H9 (cell line): ENCODE results near the gene ZNF385B. TPM values are rescaled to one million over a fixed set of nuclear protein-coding genes. Genes with fewer than 3 reads are reported as not detected.

ENCODE experiments used
- DNase-seq: peaks from one replicate; pipeline ENCODE4 v3.0.0-alpha.2; 2017
- H2AFZ ChIP-seq: one replicate; pipeline ENCODE4 v1.6.1; 2013; ENCODE audit warnings: mild to moderate bottlenecking, low read length, control low read depth, moderate library complexity
- H2AK5ac ChIP-seq: 2 replicates; pipeline ENCODE4 v1.6.1; 2013; ENCODE audit warnings: low read length, control low read depth, mixed read lengths; ENCODE audit not compliant: insufficient read length
- H2BK120ac ChIP-seq: one replicate; pipeline ENCODE4 v1.6.1; 2013; ENCODE audit warnings: low read depth, mild to moderate bottlenecking, low read length, control low read depth, inconsistent platforms; ENCODE audit not compliant: poor library complexity, severe bottlenecking
- H2BK12ac ChIP-seq: 2 replicates; pipeline ENCODE4 v1.6.1; 2013; ENCODE audit warnings: low read length, control low read depth, mixed read lengths, low read depth; ENCODE audit not compliant: insufficient read length
- H2BK15ac ChIP-seq: 2 replicates; pipeline ENCODE4 v1.6.1; 2013; ENCODE audit warnings: low read depth, low read length, control low read depth
- H2BK20ac ChIP-seq: one replicate; pipeline ENCODE4 v1.6.1; 2013; ENCODE audit warnings: low read depth, mild to moderate bottlenecking, low read length, control low read depth, inconsistent platforms; ENCODE audit not compliant: poor library complexity, severe bottlenecking
- H2BK5ac ChIP-seq: 2 replicates; pipeline ENCODE4 v1.6.1; 2013; ENCODE audit warnings: low read length, control low read depth, mixed read lengths; ENCODE audit not compliant: insufficient read length
- H3K14ac ChIP-seq: 2 replicates; pipeline ENCODE4 v1.6.1; 2013; ENCODE audit warnings: low read length, control low read depth; ENCODE audit not compliant: insufficient read depth
- H3K18ac ChIP-seq: 2 replicates; pipeline ENCODE4 v1.6.1; 2013; ENCODE audit warnings: low read depth, mild to moderate bottlenecking, mixed read lengths, low read length, control low read depth; ENCODE audit not compliant: insufficient read length
- H3K23ac ChIP-seq: 2 replicates; pipeline ENCODE4 v1.6.1; 2013; ENCODE audit warnings: low read length, control low read depth, mixed read lengths, low read depth; ENCODE audit not compliant: insufficient read length
- H3K23me2 ChIP-seq: 2 replicates; pipeline ENCODE4 v1.6.1; 2013; ENCODE audit warnings: low read depth, mild to moderate bottlenecking, mixed read lengths, low read length, control low read depth; ENCODE audit not compliant: insufficient read length, poor library complexity, severe bottlenecking
- H3K27ac ChIP-seq: 2 replicates; pipeline ENCODE4 v1.5.1; 2013; ENCODE audit warnings: low read length, control low read depth, mixed read lengths, low read depth; ENCODE audit not compliant: insufficient read length
- H3K27me3 ChIP-seq: 2 replicates; pipeline ENCODE4 v1.6.1; 2013; ENCODE audit warnings: low read length, control low read depth, inconsistent platforms; ENCODE audit not compliant: insufficient read depth
- H3K4ac ChIP-seq: 2 replicates; pipeline ENCODE4 v1.6.1; 2013; ENCODE audit warnings: low read depth, mild to moderate bottlenecking, control low read depth, inconsistent platforms, low read length, moderate library complexity
- H3K4me1 ChIP-seq: 2 replicates; pipeline ENCODE4 v1.6.1; 2013; ENCODE audit warnings: low read length, control low read depth, inconsistent platforms; ENCODE audit not compliant: insufficient read depth
- H3K4me2 ChIP-seq: 2 replicates; pipeline ENCODE4 v1.6.1; 2013; ENCODE audit warnings: low read length, control low read depth, mixed read lengths; ENCODE audit not compliant: insufficient read length, insufficient read depth
- H3K56ac ChIP-seq: 2 replicates; pipeline ENCODE4 v1.6.1; 2013; ENCODE audit warnings: low read depth, mild to moderate bottlenecking, mixed read lengths, low read length, control low read depth; ENCODE audit not compliant: insufficient read length
- H3K79me1 ChIP-seq: 2 replicates; pipeline ENCODE4 v1.6.1; 2013; ENCODE audit warnings: low read depth, mild to moderate bottlenecking, moderate library complexity, low read length, control low read depth, inconsistent platforms; ENCODE audit not compliant: insufficient read depth, poor library complexity, severe bottlenecking
- H3K79me2 ChIP-seq: 2 replicates; pipeline ENCODE4 v1.6.1; 2013; ENCODE audit warnings: low read length, control low read depth, inconsistent platforms; ENCODE audit not compliant: insufficient read depth
- H3K9ac ChIP-seq: 2 replicates; pipeline ENCODE4 v1.6.1; 2013; ENCODE audit warnings: low read length, control low read depth, mixed read lengths; ENCODE audit not compliant: insufficient read length; ENCODE audit errors: extremely low read depth
- H3K9me3 ChIP-seq: one replicate; pipeline ENCODE4 v1.6.1; 2013; ENCODE audit warnings: low read depth, low read length, inconsistent platforms; ENCODE audit not compliant: control insufficient read depth
- H3T11ph ChIP-seq: one replicate; pipeline ENCODE4 v1.6.1; 2013; ENCODE audit warnings: mild to moderate bottlenecking, low read length, control low read depth, inconsistent platforms
- H4K20me1 ChIP-seq: one replicate; pipeline ENCODE4 v1.6.1; 2013; ENCODE audit not compliant: control insufficient read depth, insufficient read length, insufficient read depth
- H4K5ac ChIP-seq: 2 replicates; pipeline ENCODE4 v1.6.1; 2013; ENCODE audit warnings: low read depth, mild to moderate bottlenecking, mixed read lengths, low read length, control low read depth; ENCODE audit not compliant: insufficient read length
- H4K8ac ChIP-seq: replicated peaks from 2 replicates; pipeline ENCODE4 v1.6.1; 2013; ENCODE audit warnings: low read length, control low read depth, mixed read lengths, low read depth; ENCODE audit not compliant: insufficient read length
- H4K91ac ChIP-seq: 2 replicates; pipeline ENCODE4 v1.6.1; 2013; ENCODE audit warnings: low read depth, mild to moderate bottlenecking, moderate library complexity, mixed read lengths, low read length, control low read depth; ENCODE audit not compliant: insufficient read length
- H3K27ac Mint-ChIP-seq, 3 experiments: 2 replicates in 2 of 3; 3 replicates in 1 of 3; pipeline ENCODE4 v1.8.0; 2020 to 2021; ENCODE audit warnings: mixed read lengths in 3 of 3, mild to moderate bottlenecking in 1 of 3, moderate library complexity in 1 of 3
- H3K27me3 Mint-ChIP-seq: 2 replicates; pipeline ENCODE4 v1.8.0; 2021; ENCODE audit warnings: low read depth, mild to moderate bottlenecking, moderate library complexity, mixed read lengths
- H3K36me3 Mint-ChIP-seq, 3 experiments: 2 replicates in 2 of 3; 3 replicates in 1 of 3; pipeline ENCODE4 v1.8.0; 2020 to 2021; ENCODE audit warnings: low read depth in 3 of 3, mixed read lengths in 3 of 3; ENCODE audit not compliant: insufficient read depth in 1 of 3
- H3K4me1 Mint-ChIP-seq, 2 experiments: 2 replicates each; pipeline ENCODE4 v1.8.0; 2020; ENCODE audit warnings: mixed read lengths in 2 of 2
- H3K4me3 Mint-ChIP-seq, 2 experiments: 2 replicates in 1 of 2; 3 replicates in 1 of 2; pipeline ENCODE4 v1.8.0; 2020 to 2021; ENCODE audit warnings: mild to moderate bottlenecking in 2 of 2, mixed read lengths in 2 of 2, moderate library complexity in 1 of 2
- H3K9me3 Mint-ChIP-seq, 2 experiments: 2 replicates in 1 of 2; 3 replicates in 1 of 2; pipeline ENCODE4 v1.8.0; 2020; ENCODE audit warnings: mild to moderate bottlenecking in 2 of 2, mixed read lengths in 2 of 2, moderate library complexity in 1 of 2
- WGBS: extraction: QIAGEN DNeasy Blood & Tissue Kit; methylation state at CpG from one replicate; pipeline ENCODE4 v1.1.7; 2013; ENCODE audit warnings: missing lambda C conversion rate, low lambda C conversion rate, mixed read lengths; ENCODE audit not compliant: insufficient read length; ENCODE audit errors: extremely low coverage; 5-methylcytosine and 5-hydroxymethylcytosine counted together
- total RNA-seq: library from RNA; stranded (reverse); gene quantifications from 2 replicates; pipeline ENCODE4 v1.2.1, GENCODE V29; 2021
- TF ChIP-seq, protein P1 (sequence below): fragments of 200-600 bp; sonication (generic); conservative IDR thresholded peaks from 3 replicates; pipeline ENCODE4 v1.8.0; 2021; ENCODE audit warnings: antibody characterized with exemption, mild to moderate bottlenecking

Gene ZNF385B
- total RNA-seq, 1 experiment from 2014 or later, result 2.1 TPM

DNA sequence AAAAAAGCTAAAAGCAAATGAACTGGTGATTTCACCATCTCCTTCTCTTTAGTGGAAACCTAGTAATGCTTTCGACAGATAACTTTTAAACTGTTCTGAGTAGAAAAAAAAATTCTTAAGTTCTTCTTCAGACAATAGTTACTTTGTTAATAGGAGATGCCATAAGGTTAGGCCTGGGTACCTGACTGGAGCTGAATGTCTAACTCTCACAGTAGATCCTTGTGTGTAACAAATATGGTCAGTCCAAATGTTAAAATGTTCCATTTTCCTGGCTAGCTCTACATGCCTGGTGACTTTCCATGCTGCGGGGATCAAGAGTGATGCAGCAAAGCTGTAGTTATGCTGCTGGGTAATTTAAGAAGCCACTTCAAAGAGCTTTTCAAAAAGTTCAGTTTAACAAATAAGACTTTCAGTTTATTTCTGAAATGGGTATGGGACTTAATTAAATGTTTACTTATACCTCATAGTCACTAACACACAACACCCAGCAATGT, 332.8 kb downstream of the ZNF385B start:
- H3K27me3 Mint-ChIP-seq, result no peaks in the 10 kb centered on the region

More for the DNA sequence above, 332.8 kb downstream of the ZNF385B start:
- H3K79me2 ChIP-seq, result no peaks in the 10 kb centered on the region
- no peak overlapping the region for H3K23ac ChIP-seq
- no peak overlapping the region for H3K9ac ChIP-seq
- no peak overlapping the region for H3T11ph ChIP-seq
- H3K79me1 ChIP-seq, result no peaks in the 10 kb centered on the region
- H3K14ac ChIP-seq, result no peak overlapping the region
- no peak overlapping the region for H3K27ac ChIP-seq
- H2BK12ac ChIP-seq, result no peak overlapping the region
- no peak overlapping the region for H3K56ac ChIP-seq
- no peaks in the 10 kb centered on the region for H3K23me2 ChIP-seq
- no peaks in the 10 kb centered on the region for H3K27me3 ChIP-seq
- H3K4ac ChIP-seq, result no peak overlapping the region
- no peak for DNase-seq
- no peak overlapping the region for H2AK5ac ChIP-seq
- H2AFZ ChIP-seq, result no peak overlapping the region
- H3K4me2 ChIP-seq, result no peak overlapping the region
- no peak overlapping the region for H4K8ac ChIP-seq
- no peak overlapping the region for H4K91ac ChIP-seq
- no peak overlapping the region for H3K18ac ChIP-seq
- H3K9me3 ChIP-seq, result no peaks in the 10 kb centered on the region
- Mint-ChIP-seq H3K4me3 (no peak overlapping the region), H3K9me3 (no peaks in the 10 kb centered on the region), H3K36me3 (no peaks in the 10 kb centered on the region), H3K4me1 (peaks cover 7 to 10% of the 10 kb centered on the region in 2 experiments; a peak in 3 of 4 replicates), H3K27ac (no peak overlapping the region; a peak in 1 of 7 replicates)
- no peak overlapping the region for H4K5ac ChIP-seq
- H2BK5ac ChIP-seq, result no peak overlapping the region
- peaks cover 2% of the 10 kb centered on the region; the same call in 1 of the 2 replicates for H3K4me1 ChIP-seq
- H2BK15ac ChIP-seq, result no peak overlapping the region
- H4K20me1 ChIP-seq, result no peaks in the 10 kb centered on the region
- TF ChIP-seq, protein P1, sequence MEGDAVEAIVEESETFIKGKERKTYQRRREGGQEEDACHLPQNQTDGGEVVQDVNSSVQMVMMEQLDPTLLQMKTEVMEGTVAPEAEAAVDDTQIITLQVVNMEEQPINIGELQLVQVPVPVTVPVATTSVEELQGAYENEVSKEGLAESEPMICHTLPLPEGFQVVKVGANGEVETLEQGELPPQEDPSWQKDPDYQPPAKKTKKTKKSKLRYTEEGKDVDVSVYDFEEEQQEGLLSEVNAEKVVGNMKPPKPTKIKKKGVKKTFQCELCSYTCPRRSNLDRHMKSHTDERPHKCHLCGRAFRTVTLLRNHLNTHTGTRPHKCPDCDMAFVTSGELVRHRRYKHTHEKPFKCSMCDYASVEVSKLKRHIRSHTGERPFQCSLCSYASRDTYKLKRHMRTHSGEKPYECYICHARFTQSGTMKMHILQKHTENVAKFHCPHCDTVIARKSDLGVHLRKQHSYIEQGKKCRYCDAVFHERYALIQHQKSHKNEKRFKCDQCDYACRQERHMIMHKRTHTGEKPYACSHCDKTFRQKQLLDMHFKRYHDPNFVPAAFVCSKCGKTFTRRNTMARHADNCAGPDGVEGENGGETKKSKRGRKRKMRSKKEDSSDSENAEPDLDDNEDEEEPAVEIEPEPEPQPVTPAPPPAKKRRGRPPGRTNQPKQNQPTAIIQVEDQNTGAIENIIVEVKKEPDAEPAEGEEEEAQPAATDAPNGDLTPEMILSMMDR, result no peak
- WGBS, result no CpG with 5 or more reads among the region's 2 CpGs
- H2BK20ac ChIP-seq, result no peak overlapping the region
- H2BK120ac ChIP-seq, result no peak overlapping the region
